Tibial nerve (tissue), 4 donors: ENCODE measurements around the gene DRC1.

ENCODE experiments used
- EP300 ChIP-seq, 2 donors: sonication (generic); formaldehyde crosslinking; IDR thresholded peaks; one replicate each; pipeline ENCODE4 v1.6.1; 2017; ENCODE audit warnings: antibody characterized with exemption in 2 of 2, mild to moderate bottlenecking in 1 of 2
- POLR2A ChIP-seq, 2 donors: fragments of 450-650 bp; IDR thresholded peaks; one replicate each; pipeline ENCODE4 v1.6.1; 2017; ENCODE audit warnings: antibody characterized with exemption in 2 of 2, mild to moderate bottlenecking in 2 of 2, moderate library complexity in 2 of 2
- TF ChIP-seq, protein P1 (sequence below), 5 experiments: fragments of 200-600 bp in 3 of 5; fragments of 450-650 bp in 2 of 5; sonication (generic) in 3 of 5; IDR thresholded peaks; one replicate each; pipeline ENCODE4 v1.5.1; 2016 to 2019; ENCODE audit warnings: antibody characterized with exemption in 5 of 5, mild to moderate bottlenecking in 3 of 5, moderate library complexity in 2 of 5

DNA sequence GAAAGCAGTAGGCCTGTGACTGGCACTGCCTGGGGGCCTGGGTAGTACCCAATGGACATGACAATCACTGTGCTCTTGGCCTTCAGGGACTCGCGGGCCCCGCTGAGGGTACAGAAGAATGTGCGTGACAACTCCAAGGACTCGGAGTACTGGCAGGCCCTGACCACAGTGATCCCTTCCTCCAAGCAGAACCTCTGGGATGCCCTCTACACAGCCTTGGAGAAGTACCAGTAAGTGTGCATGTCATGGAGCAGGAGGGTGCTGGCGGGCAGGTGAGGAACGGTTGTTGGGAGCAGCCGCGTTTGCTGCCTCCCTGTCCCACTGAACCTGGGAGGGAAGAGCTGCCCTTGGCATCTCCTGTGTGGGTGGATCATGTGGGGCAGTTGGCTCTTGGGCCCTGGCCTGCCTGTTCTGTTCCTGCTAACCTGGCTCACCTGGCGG, 52.9 kb downstream of the DRC1 start:
- TF ChIP-seq, protein P1, sequence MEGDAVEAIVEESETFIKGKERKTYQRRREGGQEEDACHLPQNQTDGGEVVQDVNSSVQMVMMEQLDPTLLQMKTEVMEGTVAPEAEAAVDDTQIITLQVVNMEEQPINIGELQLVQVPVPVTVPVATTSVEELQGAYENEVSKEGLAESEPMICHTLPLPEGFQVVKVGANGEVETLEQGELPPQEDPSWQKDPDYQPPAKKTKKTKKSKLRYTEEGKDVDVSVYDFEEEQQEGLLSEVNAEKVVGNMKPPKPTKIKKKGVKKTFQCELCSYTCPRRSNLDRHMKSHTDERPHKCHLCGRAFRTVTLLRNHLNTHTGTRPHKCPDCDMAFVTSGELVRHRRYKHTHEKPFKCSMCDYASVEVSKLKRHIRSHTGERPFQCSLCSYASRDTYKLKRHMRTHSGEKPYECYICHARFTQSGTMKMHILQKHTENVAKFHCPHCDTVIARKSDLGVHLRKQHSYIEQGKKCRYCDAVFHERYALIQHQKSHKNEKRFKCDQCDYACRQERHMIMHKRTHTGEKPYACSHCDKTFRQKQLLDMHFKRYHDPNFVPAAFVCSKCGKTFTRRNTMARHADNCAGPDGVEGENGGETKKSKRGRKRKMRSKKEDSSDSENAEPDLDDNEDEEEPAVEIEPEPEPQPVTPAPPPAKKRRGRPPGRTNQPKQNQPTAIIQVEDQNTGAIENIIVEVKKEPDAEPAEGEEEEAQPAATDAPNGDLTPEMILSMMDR (IDR thresholded peaks at IDR 0.05): no peak
- TF ChIP-seq POLR2A (IDR thresholded peaks at IDR 0.05): no peak
- no peak for TF ChIP-seq EP300 (IDR thresholded peaks at IDR 0.05)
